Measurements from ENCODE around the gene ACIN1. TPM values are rescaled to one million over a fixed set of nuclear protein-coding genes. Genes with fewer than 3 reads are reported as not detected.

ACIN1 gene
- total RNA-seq, 6 donors from 2014 or later = 91.1 to 350 (median 139) TPM

DNA sequence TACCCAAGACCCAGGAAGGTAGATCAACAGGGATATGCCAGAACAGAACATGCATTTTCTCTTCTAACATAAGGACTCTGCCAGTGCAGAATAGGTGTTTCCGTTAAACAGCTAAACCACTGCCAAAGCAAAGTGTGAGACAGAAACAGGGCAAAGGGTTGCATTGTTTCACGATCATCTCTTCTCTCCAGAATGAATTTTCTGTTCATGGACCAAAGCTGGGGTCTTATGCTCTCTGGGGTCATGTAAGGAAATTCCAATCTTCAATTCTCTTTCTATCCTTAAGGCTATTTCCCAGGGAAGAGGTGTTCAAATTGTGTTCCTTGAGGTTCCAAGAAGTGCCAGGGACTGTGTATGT is 71.2 kb downstream of the ACIN1 start:
- Histone ChIP-seq H3K4me1 (peaks cover 0 to 9% (median 2%) of the 10 kb centered on the region in 4 donors), H3K27ac (no peak overlapping the region), H3K36me3 (peaks cover 4 to 46% (median 29%) of the 10 kb centered on the region in 4 donors), H3K9me3 (no peaks in the 10 kb centered on the region), H3K4me3 (no peak overlapping the region), H3K27me3 (no peaks in the 10 kb centered on the region)
- WGBS, 2 donors = 79 to 88% methylated on average over 2 of the region's 2 CpGs
- TF ChIP-seq POLR2A (IDR thresholded peaks at IDR 0.05) (no peak), POLR2AphosphoS5 (IDR thresholded peaks at IDR 0.05) (no peak), EP300 (IDR thresholded peaks at IDR 0.05) (no peak)
- TF ChIP-seq, protein P1, sequence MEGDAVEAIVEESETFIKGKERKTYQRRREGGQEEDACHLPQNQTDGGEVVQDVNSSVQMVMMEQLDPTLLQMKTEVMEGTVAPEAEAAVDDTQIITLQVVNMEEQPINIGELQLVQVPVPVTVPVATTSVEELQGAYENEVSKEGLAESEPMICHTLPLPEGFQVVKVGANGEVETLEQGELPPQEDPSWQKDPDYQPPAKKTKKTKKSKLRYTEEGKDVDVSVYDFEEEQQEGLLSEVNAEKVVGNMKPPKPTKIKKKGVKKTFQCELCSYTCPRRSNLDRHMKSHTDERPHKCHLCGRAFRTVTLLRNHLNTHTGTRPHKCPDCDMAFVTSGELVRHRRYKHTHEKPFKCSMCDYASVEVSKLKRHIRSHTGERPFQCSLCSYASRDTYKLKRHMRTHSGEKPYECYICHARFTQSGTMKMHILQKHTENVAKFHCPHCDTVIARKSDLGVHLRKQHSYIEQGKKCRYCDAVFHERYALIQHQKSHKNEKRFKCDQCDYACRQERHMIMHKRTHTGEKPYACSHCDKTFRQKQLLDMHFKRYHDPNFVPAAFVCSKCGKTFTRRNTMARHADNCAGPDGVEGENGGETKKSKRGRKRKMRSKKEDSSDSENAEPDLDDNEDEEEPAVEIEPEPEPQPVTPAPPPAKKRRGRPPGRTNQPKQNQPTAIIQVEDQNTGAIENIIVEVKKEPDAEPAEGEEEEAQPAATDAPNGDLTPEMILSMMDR (IDR thresholded peaks at IDR 0.05) = no peak
- DNase-seq (no peak), ATAC-seq (ENCODE audit: low FRiP score in 2 of 2) (no peak)

DNA sequence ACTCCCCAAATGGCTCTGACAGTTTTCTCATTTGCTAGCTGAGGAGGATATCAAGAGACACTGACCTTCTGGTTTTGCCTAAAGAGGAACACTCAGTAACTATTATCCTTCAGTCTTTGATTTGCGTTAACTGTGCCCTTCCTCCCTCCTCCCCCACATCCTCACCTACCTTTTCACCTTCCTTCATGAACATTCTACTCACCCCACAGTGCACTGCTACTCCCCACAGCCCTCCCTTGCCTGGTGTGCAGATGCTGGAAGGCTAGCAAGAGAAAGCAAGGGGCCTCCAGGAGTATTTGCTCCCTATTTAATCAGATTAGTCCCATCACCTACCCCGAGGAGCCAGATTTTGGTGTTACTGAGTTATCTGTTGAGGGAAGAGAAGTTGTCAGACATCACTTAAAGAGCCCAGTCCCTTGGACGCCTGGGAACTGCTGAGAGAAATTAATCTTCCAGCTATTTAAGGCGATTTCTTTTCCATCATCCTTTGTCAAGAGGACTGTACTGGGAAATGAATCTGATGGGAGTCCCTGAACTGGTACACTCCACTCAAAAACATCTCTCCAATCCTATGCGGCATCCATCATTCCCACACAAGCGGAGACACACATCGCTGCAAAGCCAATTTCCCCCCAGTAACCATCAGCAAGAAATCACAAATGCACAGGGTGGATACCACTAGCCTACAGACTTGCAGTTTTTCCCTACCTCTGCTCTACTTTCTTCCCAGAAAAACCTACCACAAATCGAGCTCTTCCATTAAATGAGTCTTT is 71.7 kb downstream of the ACIN1 start:
- no peaks in the 10 kb centered on the region for H3K27me3 ChIP-seq
- H3K36me3 ChIP-seq = peaks cover 4 to 41% (median 27%) of the 10 kb centered on the region in 4 donors
- TF ChIP-seq, protein P1 (IDR thresholded peaks at IDR 0.05) = no peak
- no peak for TF ChIP-seq POLR2AphosphoS5 (IDR thresholded peaks at IDR 0.05)
- no peak for TF ChIP-seq POLR2A (IDR thresholded peaks at IDR 0.05)
- no peak for TF ChIP-seq EP300 (IDR thresholded peaks at IDR 0.05)
- ATAC-seq (ENCODE audit: low FRiP score in 2 of 2) (no peak), DNase-seq (no peak)
- H3K9me3 ChIP-seq = no peaks in the 10 kb centered on the region
- WGBS, 2 donors = 86 to 88% methylated on average over 8 of the region's 8 CpGs
- H3K4me3 ChIP-seq = no peak overlapping the region
- H3K4me1 ChIP-seq = peaks cover 0 to 5% (median under 1%) of the 10 kb centered on the region in 4 donors
- no peak overlapping the region for H3K27ac ChIP-seq

DNA sequence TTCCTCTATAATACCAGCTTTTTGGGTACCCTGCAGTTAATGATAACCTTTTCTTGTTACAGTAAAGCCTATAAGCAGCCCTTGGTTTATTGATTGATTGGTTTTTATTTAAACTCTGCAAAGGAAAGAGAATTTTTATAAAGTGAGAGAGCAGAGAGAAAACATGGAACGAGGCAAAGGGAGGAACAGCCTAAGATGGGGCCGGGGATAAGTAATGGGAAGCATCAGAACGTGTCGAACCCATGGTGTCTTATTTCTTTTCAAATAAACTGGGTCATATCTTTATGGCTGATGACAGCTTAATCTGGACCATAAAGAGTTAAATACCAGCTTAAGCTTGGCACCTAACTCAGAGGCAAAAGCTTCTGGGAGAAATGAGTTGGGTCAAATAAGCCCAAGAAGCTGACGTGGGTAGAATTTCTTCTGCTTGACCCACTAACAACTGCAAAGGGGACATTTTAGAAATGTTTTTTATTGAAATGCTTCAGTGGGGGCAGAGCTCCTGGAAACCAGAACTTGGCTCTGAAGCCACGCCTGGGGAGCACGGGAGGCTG is 73.0 kb downstream of the ACIN1 start:
- H3K27me3 ChIP-seq = no peaks in the 10 kb centered on the region
- H3K4me3 ChIP-seq = no peak overlapping the region
- H3K36me3 ChIP-seq = peaks cover 4 to 28% (median 22%) of the 10 kb centered on the region in 4 donors
- no peaks in the 10 kb centered on the region for H3K9me3 ChIP-seq
- WGBS, 2 donors = 75 to 82% methylated on average over 7 of the region's 7 CpGs
- DNase-seq (no peak), ATAC-seq (ENCODE audit: low FRiP score in 2 of 2) (no peak)
- no peaks in the 10 kb centered on the region for H3K4me1 ChIP-seq
- no peak overlapping the region for H3K27ac ChIP-seq
- TF ChIP-seq POLR2A (IDR thresholded peaks at IDR 0.05) (no peak), POLR2AphosphoS5 (IDR thresholded peaks at IDR 0.05) (no peak), EP300 (IDR thresholded peaks at IDR 0.05) (no peak)
- TF ChIP-seq, protein P1 (IDR thresholded peaks at IDR 0.05) = no peak

DNA sequence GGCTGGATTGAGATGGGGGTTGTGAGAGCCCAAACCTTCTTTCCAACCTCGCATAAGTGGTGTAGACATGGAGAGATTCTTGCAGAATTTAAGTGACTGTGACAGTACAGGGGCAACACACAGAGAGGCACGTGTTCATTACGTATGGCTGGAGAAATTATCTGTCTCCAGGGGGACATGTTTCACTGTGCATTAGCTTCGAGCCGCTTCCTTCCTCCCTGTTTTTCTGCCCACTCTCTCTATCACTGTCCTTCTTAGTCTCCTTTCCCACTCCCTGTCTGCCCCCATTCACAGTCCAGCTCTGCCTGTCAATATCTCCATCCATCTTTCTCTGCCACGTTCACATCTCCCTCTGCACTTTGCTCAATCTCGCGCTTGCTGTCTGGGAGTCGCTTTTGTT is 73.5 kb downstream of the ACIN1 start:
- Histone ChIP-seq H3K9me3 (no peaks in the 10 kb centered on the region), H3K4me1 (no peaks in the 10 kb centered on the region), H3K4me3 (no peak overlapping the region), H3K36me3 (peaks cover 4 to 25% (median 17%) of the 10 kb centered on the region in 4 donors), H3K27ac (no peak overlapping the region), H3K27me3 (no peaks in the 10 kb centered on the region)
- TF ChIP-seq EP300 (IDR thresholded peaks at IDR 0.05) (no peak), POLR2AphosphoS5 (IDR thresholded peaks at IDR 0.05) (no peak), POLR2A (IDR thresholded peaks at IDR 0.05) (no peak)
- TF ChIP-seq, protein P1 (IDR thresholded peaks at IDR 0.05) = no peak
- ATAC-seq (ENCODE audit: low FRiP score in 2 of 2) = no peak
- WGBS, 2 donors = 80 to 85% methylated on average over 9 of the region's 9 CpGs
- no peak for DNase-seq

Data from upper lobe of left lung (tissue), 6 donors.